Adrenal gland (tissue), 12 donors: ENCODE measurements around the gene AGBL1. TPM values are rescaled to one million over a fixed set of nuclear protein-coding genes. Genes with fewer than 3 reads are reported as not detected.

ENCODE experiments used
- DNase-seq, 7 donors: peaks; one replicate each; pipeline ENCODE4 v3.0.0-alpha.2; 2019 to 2020
- H3K27ac ChIP-seq, 5 donors: fragments of 200-600 bp; sonication (generic) in 4 of 5; 1 replicate in 3 of 5; 2 replicates in 2 of 5; pipeline versions ENCODE4 v1.5.1 to v1.8.0; 2016 to 2020; ENCODE audit warnings: mild to moderate bottlenecking in 1 of 5
- H3K27me3 ChIP-seq: fragments of 200-600 bp; 2 replicates; pipeline ENCODE4 v1.8.0; 2021
- H3K36me3 ChIP-seq, 2 donors: fragments of 200-600 bp; replicated peaks in 1 of 2; 1 replicate in 1 of 2; 2 replicates in 1 of 2; pipeline versions ENCODE4 v1.5.1 to v1.8.0; 2018 to 2022
- H3K4me1 ChIP-seq, 2 donors: fragments of 200-600 bp; replicated peaks in 1 of 2; 1 replicate in 1 of 2; 2 replicates in 1 of 2; pipeline versions ENCODE4 v1.5.1 to v1.8.0; 2018 to 2021
- H3K4me3 ChIP-seq, 4 donors: fragments of 200-600 bp; sonication (generic) in 3 of 4; one replicate each; pipeline ENCODE4 v1.5.1; 2016 to 2018
- H3K9me3 ChIP-seq, 3 donors: fragments of 200-600 bp; sonication (generic) in 1 of 3; replicated peaks in 1 of 3; 1 replicate in 2 of 3; 2 replicates in 1 of 3; pipeline versions ENCODE4 v1.5.1 to v1.8.0; 2016 to 2021
- POLR2A ChIP-seq, 2 donors: fragments of 450-650 bp; IDR thresholded peaks; one replicate each; pipeline ENCODE4 v1.6.1; 2017; ENCODE audit warnings: antibody characterized with exemption in 2 of 2, mild to moderate bottlenecking in 2 of 2, moderate library complexity in 1 of 2
- WGBS, 4 donors: extraction: QIAGEN DNeasy Blood & Tissue Kit in 2 of 4; methylation state at CpG; one replicate each; pipeline versions ENCODE4 v1.1.5 to v1.1.7; 2013 to 2017; 5-methylcytosine and 5-hydroxymethylcytosine counted together
- intact Hi-C, 2 donors: fragments of 100-400 bp; cut with DNase I; formaldehyde crosslinking; loops; one replicate each; pipeline versions ENCODE4 v1.14.1 to v1.15.0; 2022 to 2023
- polyA plus RNA-seq, 3 donors: library from polyadenylated mRNA; stranded (reverse); fragments of 200-250 nt in 2 of 3; fragments of 350-450 nt in 1 of 3; fragmentation: Illumina TruSeq in 1 of 3; extraction: RNeasy Lipid Tissue Mini Kit (QIAGEN cat#74804) in 1 of 3; gene quantifications; one replicate each; pipeline ENCODE4 v1.2.3, GENCODE V29; 2013 to 2014
- total RNA-seq, 9 donors: library from RNA; depleted of rRNA in 4 of 9; stranded (reverse); fragments of >200 nt in 4 of 9; fragments of 120-200 nt in 1 of 9; fragmentation: NEBNext Ultra II Directional in 1 of 9; extraction: Animal tissue kit (Norgen Biotek cat#: 25700) in 1 of 9; gene quantifications; one replicate each; pipeline versions ENCODE4 v1.1.0 to v1.2.4, GENCODE V29; 2013 to 2023
- TF ChIP-seq, protein P1 (sequence below), 6 experiments: fragments of 450-650 bp in 4 of 6; fragments of 200-600 bp in 2 of 6; sonication (generic) in 1 of 6; IDR thresholded peaks; 1 replicate in 5 of 6; 2 replicates in 1 of 6; pipeline versions ENCODE4 v1.5.1 to v1.8.0; 2016 to 2021; ENCODE audit warnings: antibody characterized with exemption in 6 of 6, mild to moderate bottlenecking in 2 of 6, moderate library complexity in 1 of 6
- donor health status: healthy with polysubstance abuse.
- donor health status: Bipolar disorder and iron deficiency.
- donor health status: DM: yes; HTN: yes; CAD: no.
- donor health status: DM: no; HTN: no; CAD: no.
- donor health status: DM: no; HTN: no; CAD: no.
- donor health status: DM: yes; HTN: yes; CAD: no.

The AGBL1 gene
- total and polyA plus RNA-seq, 12 donors = 0.04 to 0.07 (median 0.06) TPM; not detected in 9

- TF ChIP-seq, protein P1, sequence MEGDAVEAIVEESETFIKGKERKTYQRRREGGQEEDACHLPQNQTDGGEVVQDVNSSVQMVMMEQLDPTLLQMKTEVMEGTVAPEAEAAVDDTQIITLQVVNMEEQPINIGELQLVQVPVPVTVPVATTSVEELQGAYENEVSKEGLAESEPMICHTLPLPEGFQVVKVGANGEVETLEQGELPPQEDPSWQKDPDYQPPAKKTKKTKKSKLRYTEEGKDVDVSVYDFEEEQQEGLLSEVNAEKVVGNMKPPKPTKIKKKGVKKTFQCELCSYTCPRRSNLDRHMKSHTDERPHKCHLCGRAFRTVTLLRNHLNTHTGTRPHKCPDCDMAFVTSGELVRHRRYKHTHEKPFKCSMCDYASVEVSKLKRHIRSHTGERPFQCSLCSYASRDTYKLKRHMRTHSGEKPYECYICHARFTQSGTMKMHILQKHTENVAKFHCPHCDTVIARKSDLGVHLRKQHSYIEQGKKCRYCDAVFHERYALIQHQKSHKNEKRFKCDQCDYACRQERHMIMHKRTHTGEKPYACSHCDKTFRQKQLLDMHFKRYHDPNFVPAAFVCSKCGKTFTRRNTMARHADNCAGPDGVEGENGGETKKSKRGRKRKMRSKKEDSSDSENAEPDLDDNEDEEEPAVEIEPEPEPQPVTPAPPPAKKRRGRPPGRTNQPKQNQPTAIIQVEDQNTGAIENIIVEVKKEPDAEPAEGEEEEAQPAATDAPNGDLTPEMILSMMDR (IDR thresholded peaks at IDR 0.05) = no peak
- TF ChIP-seq POLR2A (IDR thresholded peaks at IDR 0.05) = no peak
Observed at GRCh38 chr15:86649277-86649676, 569.6 kb downstream of the AGBL1 start.

DNA sequence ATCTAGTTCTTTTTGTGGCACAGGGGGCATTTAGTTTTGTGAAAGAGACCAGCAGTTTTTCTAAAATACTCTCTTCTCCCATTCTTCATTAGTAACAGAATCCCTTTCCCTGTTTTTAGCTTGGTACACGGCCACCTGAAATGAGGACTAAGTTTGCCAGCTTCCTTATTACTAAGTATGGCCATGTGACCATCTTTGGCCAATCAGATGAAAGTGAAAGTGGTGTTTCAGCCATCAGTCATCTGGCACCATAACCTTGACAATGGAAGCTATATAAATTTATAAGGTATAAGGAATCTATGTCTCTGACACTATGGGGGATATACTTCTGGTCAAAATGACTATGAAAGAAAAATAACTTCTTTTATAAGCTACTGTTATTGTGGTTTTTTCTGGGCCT, 570.4 kb downstream of the AGBL1 start:
- H3K9me3 ChIP-seq = no peaks in the 10 kb centered on the region
- DNase-seq = peak in 2 of 7 donors; percentile 12 to 32
- H3K27ac ChIP-seq = no peak overlapping the region
- no peaks in the 10 kb centered on the region for H3K36me3 ChIP-seq
- intact Hi-C loops = no loop called here
- H3K27me3 ChIP-seq = no peaks in the 10 kb centered on the region
- no peaks in the 10 kb centered on the region for H3K4me1 ChIP-seq
- TF ChIP-seq, protein P1 (IDR thresholded peaks at IDR 0.05) = no peak
- no peak for TF ChIP-seq POLR2A (IDR thresholded peaks at IDR 0.05)
- 35 to 54% (median 44%) methylated on average over 1 of the region's 1 CpG for WGBS, 4 donors
- H3K4me3 ChIP-seq = peak overlapping the region in 1 of 4 donors; percentile 26

More at GRCh38 chr15:86649277-86649676, 569.6 kb downstream of the AGBL1 start:
- Histone ChIP-seq H3K27ac (no peak overlapping the region), H3K36me3 (no peaks in the 10 kb centered on the region), H3K27me3 (no peaks in the 10 kb centered on the region), H3K9me3 (no peaks in the 10 kb centered on the region), H3K4me1 (no peaks in the 10 kb centered on the region), H3K4me3 (no peak overlapping the region)
- DNase-seq = no peak
- intact Hi-C loops = no loop called here

DNA sequence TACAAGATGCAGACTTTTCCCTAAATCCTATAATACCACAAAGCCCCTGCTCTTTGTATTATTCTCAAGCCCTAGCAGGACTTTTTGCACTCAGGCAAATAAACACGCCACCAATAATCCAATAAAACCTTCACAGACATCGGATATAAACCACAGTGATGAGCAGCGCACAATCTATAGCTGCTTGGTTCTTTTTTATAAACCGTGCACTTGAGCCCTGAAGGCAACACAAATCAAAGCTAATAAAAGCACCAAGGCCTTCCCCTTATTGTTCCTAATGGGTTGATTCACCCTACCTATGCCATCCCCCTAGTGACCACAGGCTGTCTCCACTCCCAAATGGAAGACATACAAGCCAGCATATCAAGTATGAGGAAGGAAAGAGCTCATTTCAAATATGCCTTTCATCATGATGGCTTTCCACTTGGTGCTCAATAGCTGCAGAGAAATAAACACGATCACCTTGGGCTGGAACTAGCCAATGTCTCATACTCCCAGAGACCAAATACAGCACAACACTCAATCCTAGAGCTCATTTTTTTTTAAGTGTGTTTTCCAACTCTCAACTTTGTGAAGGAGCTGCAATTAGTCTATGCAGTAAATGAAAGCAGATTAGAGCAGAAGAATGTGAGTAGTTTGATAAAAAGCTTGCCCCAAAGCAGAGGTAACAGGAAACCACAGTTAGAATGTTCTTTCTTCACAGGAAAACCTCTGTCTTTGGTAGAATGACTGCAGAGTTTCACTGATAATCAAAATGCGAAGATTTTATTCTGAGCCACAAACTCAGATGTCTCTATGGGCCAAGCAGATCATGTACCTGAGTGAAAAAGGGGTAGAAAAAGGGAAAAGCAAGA, 573.9 kb downstream of the AGBL1 start:
- Histone ChIP-seq H3K27ac (no peak overlapping the region), H3K36me3 (no peaks in the 10 kb centered on the region), H3K27me3 (no peaks in the 10 kb centered on the region), H3K4me3 (no peak overlapping the region), H3K4me1 (no peaks in the 10 kb centered on the region), H3K9me3 (no peaks in the 10 kb centered on the region)
- DNase-seq = no peak
- TF ChIP-seq, protein P1 (IDR thresholded peaks at IDR 0.05) = no peak
- no peak for TF ChIP-seq POLR2A (IDR thresholded peaks at IDR 0.05)
- intact Hi-C loops = no loop called here
- 76 to 83% (median 80%) methylated on average over 6 of the region's 6 CpGs for WGBS, 4 donors

- intact Hi-C loops = no loop called here
- no peak overlapping the region for H3K4me3 ChIP-seq
- no peak for DNase-seq
- H3K36me3 ChIP-seq = no peaks in the 10 kb centered on the region
- no peaks in the 10 kb centered on the region for H3K9me3 ChIP-seq
- H3K27me3 ChIP-seq = no peaks in the 10 kb centered on the region
- H3K4me1 ChIP-seq = no peaks in the 10 kb centered on the region
- no peak for TF ChIP-seq POLR2A (IDR thresholded peaks at IDR 0.05)
- TF ChIP-seq, protein P1 (IDR thresholded peaks at IDR 0.05) = no peak
- WGBS, 4 donors = 81 to 90% (median 85%) methylated on average over 3 of the region's 3 CpGs
- no peak overlapping the region for H3K27ac ChIP-seq
Observed at GRCh38 chr15:86654501-86654900, 574.8 kb downstream of the AGBL1 start.
